Psoas muscle (tissue), 8 donors: ENCODE measurements around the gene PIR. TPM values are rescaled to one million over a fixed set of nuclear protein-coding genes. Genes with fewer than 3 reads are reported as not detected.

Experiments used
- ATAC-seq, 4 donors: fragments of 200-7000 bp; cut with Tn5 transposase; one replicate each; pipeline ENCODE4 v1.9.1; 2020; ENCODE audit warnings: moderate library complexity in 3 of 4, mild to moderate bottlenecking in 2 of 4
- DNase-seq, 2 donors: peaks; one replicate each; pipeline ENCODE4 v3.0.0-alpha.2; 2020
- H3K27ac ChIP-seq: fragments of 200-600 bp; one replicate; pipeline ENCODE4 v1.8.0; 2022
- H3K27me3 ChIP-seq, 3 donors: fragments of 200-600 bp in 1 of 3; one replicate each; pipeline versions ENCODE4 v1.6.1 to v1.8.0; 2013 to 2022; ENCODE audit warnings: low read length in 2 of 3, mild to moderate bottlenecking in 2 of 3, moderate library complexity in 1 of 3; ENCODE audit not compliant: insufficient read depth in 3 of 3
- H3K36me3 ChIP-seq, 2 donors: fragments of 200-600 bp in 1 of 2; one replicate each; pipeline versions ENCODE4 v1.6.1 to v1.8.0; 2013 to 2022; ENCODE audit warnings: low read depth in 1 of 2, mild to moderate bottlenecking in 1 of 2, moderate library complexity in 1 of 2; ENCODE audit not compliant: insufficient read depth in 1 of 2
- H3K4me1 ChIP-seq: fragments of 200-600 bp; one replicate; pipeline ENCODE4 v1.8.0; 2022
- H3K4me3 ChIP-seq: fragments of 200-600 bp; one replicate; pipeline ENCODE4 v1.8.0; 2022; ENCODE audit warnings: mild to moderate bottlenecking
- H3K9me3 ChIP-seq: fragments of 200-600 bp; one replicate; pipeline ENCODE4 v1.8.0; 2022
- CTCF ChIP-seq: fragments of 200-600 bp; IDR thresholded peaks from one replicate; pipeline ENCODE4 v1.8.0; 2022; ENCODE audit warnings: antibody characterized with exemption
- WGBS, 3 donors: extraction: QIAGEN DNeasy Blood & Tissue Kit; methylation state at CpG; one replicate each; pipeline versions ENCODE4 v1.1.6 to v1.1.7; 2013; 5-methylcytosine and 5-hydroxymethylcytosine counted together
- intact Hi-C, 2 donors: fragments of 100-400 bp; cut with DNase I; formaldehyde crosslinking; loops; one replicate each; pipeline versions ENCODE4 v1.11.0 to v1.14.2; 2022
- polyA plus RNA-seq, 3 donors: library from polyadenylated mRNA; stranded (reverse); fragments of 200-250 nt; gene quantifications; one replicate each; pipeline ENCODE4 v1.2.3, GENCODE V29; 2013
- total RNA-seq, 4 donors: library from RNA; stranded (reverse); fragmentation: NEBNext Ultra II Directional in 2 of 4; extraction: Animal tissue kit (Norgen Biotek cat#: 25700) in 2 of 4; gene quantifications; one replicate each; pipeline versions ENCODE4 v1.2.1 to v1.2.4, GENCODE V29; 2021 to 2023
- donor health status: healthy with polysubstance abuse.
- donor health status: DM: no; HTN: no; CAD: no; lungs with moderate emphysema.
- donor health status: Bipolar disorder and iron deficiency.
- donor health status: healthy.
- donor health status: DM: yes; HTN: yes; CAD: no.
- donor health status: DM: no; HTN: no; CAD: no.
- donor health status: DM: no; HTN: no; CAD: no.
- donor health status: DM: yes; HTN: yes; CAD: no.

The PIR gene
- total and polyA plus RNA-seq, 7 donors = 9.6 to 25.1 (median 14.3) TPM

- Histone ChIP-seq H3K27me3 (no peaks in the 10 kb centered on the region), H3K4me1 (peaks cover 6% of the 10 kb centered on the region), H3K27ac (no peak overlapping the region), H3K36me3 (peaks cover 0 to 8% of the 10 kb centered on the region in 2 donors), H3K4me3 (no peak overlapping the region), H3K9me3 (no peaks in the 10 kb centered on the region)
- TF ChIP-seq CTCF = no peak
- ATAC-seq (no peak), DNase-seq (no peak)
- intact Hi-C loops = loop anchor here in 1 of 2 donors (5.0 kb wide), 1 partner anchor 117 kb away; no protein-coding TSS in a partner anchor
Observed at GRCh38 chrX:15464704-15465103, 28.4 kb downstream of the PIR start.

DNA sequence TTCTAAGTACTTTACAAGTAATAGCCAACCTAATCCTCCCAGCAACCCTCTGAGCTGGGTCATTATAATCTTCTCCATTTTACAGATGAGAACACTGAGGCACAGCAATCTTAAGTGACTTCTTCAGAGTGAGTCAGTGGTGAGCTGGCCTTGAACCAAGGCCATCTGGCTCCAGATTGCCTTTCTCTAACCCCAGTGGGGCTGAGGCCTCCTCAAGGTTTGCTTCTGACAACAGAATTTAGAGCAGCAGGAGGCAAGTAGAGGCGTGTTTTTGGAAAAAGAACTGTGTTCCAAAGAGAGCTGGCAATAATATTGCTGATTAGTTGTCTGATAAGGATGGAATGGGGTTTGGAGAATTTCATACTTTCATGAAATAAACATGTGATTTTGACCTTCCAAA lies 41.2 kb downstream of the PIR start:
- Histone ChIP-seq H3K27ac (no peak overlapping the region), H3K9me3 (no peaks in the 10 kb centered on the region), H3K27me3 (peaks cover 0 to 15% (median 0%) of the 10 kb centered on the region in 3 donors), H3K4me3 (no peak overlapping the region), H3K4me1 (peaks cover 9% of the 10 kb centered on the region), H3K36me3 (peaks cover 0 to 48% of the 10 kb centered on the region in 2 donors)
- ATAC-seq (peak in 2 of 4 donors; percentile 35 to 53), DNase-seq (peak; percentile 40 to 65)
- intact Hi-C loops = no loop called here
- 75 to 94% (median 80%) methylated on average over 1 of the region's 1 CpG for WGBS, 3 donors
- no peak for TF ChIP-seq CTCF

- Histone ChIP-seq H3K27ac (peak overlapping the region; percentile 16), H3K9me3 (no peaks in the 10 kb centered on the region), H3K36me3 (peaks cover 0 to 20% of the 10 kb centered on the region in 2 donors), H3K4me1 (peaks cover 9% of the 10 kb centered on the region), H3K4me3 (no peak overlapping the region), H3K27me3 (peaks cover 0 to 6% (median 0%) of the 10 kb centered on the region in 3 donors)
- no peak for TF ChIP-seq CTCF
- no peak for DNase-seq
- intact Hi-C loops = no loop called here
- 24 to 37% (median 36%) methylated on average over 5 of the region's 5 CpGs for WGBS, 3 donors
- ATAC-seq = peak in 3 of 4 donors; percentile 42 to 62 (median 46)
Observed at GRCh38 chrX:15448010-15448639, 45.0 kb downstream of the PIR start.

DNA sequence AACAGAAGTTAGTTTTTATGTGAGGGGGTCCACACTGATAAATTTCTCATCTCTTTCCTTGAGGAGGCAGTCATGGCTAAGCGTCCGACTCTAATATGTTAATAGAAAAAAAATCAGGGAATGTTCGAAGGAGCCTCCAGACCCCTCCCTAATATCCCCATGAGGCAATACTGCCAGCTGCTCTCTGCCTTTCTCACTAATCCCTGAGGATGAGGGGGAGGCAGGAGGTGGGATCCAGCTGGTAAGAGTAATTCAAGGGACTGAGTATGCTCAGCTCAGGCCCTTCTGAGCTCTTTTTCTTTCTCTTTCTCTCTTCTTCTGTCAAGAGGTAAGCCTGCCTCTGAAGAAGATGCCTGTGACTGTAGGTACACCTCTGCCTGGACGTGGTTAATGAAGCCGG lies 51.7 kb downstream of the PIR start:
- Histone ChIP-seq H3K4me1 (no peaks in the 10 kb centered on the region), H3K4me3 (no peak overlapping the region), H3K9me3 (no peaks in the 10 kb centered on the region), H3K27me3 (peaks cover 0 to 3% (median 0%) of the 10 kb centered on the region in 3 donors), H3K27ac (no peak overlapping the region), H3K36me3 (peaks cover 0 to 15% of the 10 kb centered on the region in 2 donors)
- ATAC-seq = peak in 1 of 4 donors; percentile 42
- no peak for DNase-seq
- no peak for TF ChIP-seq CTCF
- intact Hi-C loops = no loop called here
- 54 to 64% (median 62%) methylated on average over 5 of the region's 5 CpGs for WGBS, 3 donors

DNA sequence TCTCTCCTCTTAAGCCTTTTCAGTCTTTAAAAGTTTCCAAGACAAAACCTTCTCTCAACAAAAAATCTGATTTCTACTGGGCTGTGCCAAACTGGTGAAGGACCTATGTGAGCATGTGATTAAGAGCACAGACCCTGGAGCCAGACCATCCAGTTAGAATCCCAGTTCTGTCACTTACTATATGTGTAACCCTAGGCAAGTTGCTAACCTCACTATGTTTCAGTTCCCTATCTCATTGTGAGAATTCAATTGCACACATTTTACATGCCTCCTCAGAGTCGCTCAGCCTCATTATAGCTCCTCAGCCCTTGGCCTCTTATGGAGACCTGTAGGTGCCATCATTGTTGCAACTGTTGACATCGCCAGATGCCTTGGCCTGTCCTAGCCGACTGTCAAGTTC lies 54.8 kb downstream of the PIR start:
- H3K27ac ChIP-seq = no peak overlapping the region
- no peaks in the 10 kb centered on the region for H3K4me1 ChIP-seq
- DNase-seq (no peak), ATAC-seq (no peak)
- no peak for TF ChIP-seq CTCF
- 90 to 95% (median 93%) methylated on average over 3 of the region's 3 CpGs for WGBS, 3 donors
- H3K27me3 ChIP-seq = peaks cover 0 to 3% (median 0%) of the 10 kb centered on the region in 3 donors
- H3K4me3 ChIP-seq = no peak overlapping the region
- H3K36me3 ChIP-seq = peaks cover 0 to 18% of the 10 kb centered on the region in 2 donors
- no peaks in the 10 kb centered on the region for H3K9me3 ChIP-seq
- intact Hi-C loops = no loop called here
